Endodermal cell (in vitro differentiated cells): ENCODE measurements around the gene PRKCA. TPM values are rescaled to one million over a fixed set of nuclear protein-coding genes. Genes with fewer than 3 reads are reported as not detected.

Experiments used
- DNase-seq: peaks from one replicate; pipeline ENCODE4 v3.0.0-alpha.2; 2017
- H3K27ac ChIP-seq: 2 replicates; pipeline ENCODE4 v1.5.1; 2013; ENCODE audit warnings: mild to moderate bottlenecking, low read depth, low read length, moderate library complexity
- H3K27me3 ChIP-seq: 2 replicates; pipeline ENCODE4 v1.6.1; 2013; ENCODE audit warnings: mild to moderate bottlenecking, low read length, moderate library complexity; ENCODE audit not compliant: insufficient read depth, control insufficient read depth, poor library complexity, severe bottlenecking
- H3K36me3 ChIP-seq: 2 replicates; pipeline ENCODE4 v1.7.0; 2013; ENCODE audit warnings: mild to moderate bottlenecking, low read length, moderate library complexity; ENCODE audit not compliant: control insufficient read depth, insufficient read depth
- H3K4me1 ChIP-seq: one replicate; pipeline ENCODE4 v1.7.0; 2013; ENCODE audit warnings: low read length; ENCODE audit not compliant: control insufficient read depth, insufficient read depth
- H3K4me3 ChIP-seq: 2 replicates; pipeline ENCODE4 v1.5.1; 2013; ENCODE audit warnings: mild to moderate bottlenecking, low read length, moderate library complexity
- H3K9ac ChIP-seq: 2 replicates; pipeline ENCODE4 v1.6.1; 2013; ENCODE audit warnings: mild to moderate bottlenecking, low read length, moderate library complexity; ENCODE audit not compliant: poor library complexity, severe bottlenecking; ENCODE audit errors: extremely low read depth
- H3K9me3 ChIP-seq: 2 replicates; pipeline ENCODE4 v1.6.1; 2013; ENCODE audit warnings: mild to moderate bottlenecking, low read length, moderate library complexity; ENCODE audit not compliant: control insufficient read depth
- H3K27ac Mint-ChIP-seq: 2 replicates; pipeline ENCODE4 v1.8.0; 2020; ENCODE audit warnings: mixed read lengths
- H3K27me3 Mint-ChIP-seq: 2 replicates; pipeline ENCODE4 v1.8.0; 2021; ENCODE audit warnings: mild to moderate bottlenecking, mixed read lengths; ENCODE audit not compliant: insufficient read depth
- H3K36me3 Mint-ChIP-seq: 2 replicates; pipeline ENCODE4 v1.8.0; 2020; ENCODE audit warnings: low read depth, mixed read lengths
- H3K4me1 Mint-ChIP-seq: 2 replicates; pipeline ENCODE4 v1.8.0; 2020; ENCODE audit warnings: mixed read lengths
- H3K4me3 Mint-ChIP-seq: 2 replicates; pipeline ENCODE4 v1.8.0; 2020; ENCODE audit warnings: mild to moderate bottlenecking, moderate library complexity, mixed read lengths
- H3K9me3 Mint-ChIP-seq: 2 replicates; pipeline ENCODE4 v1.8.0; 2020; ENCODE audit warnings: mild to moderate bottlenecking, mixed read lengths
- CTCF ChIP-seq: fragments of 200-600 bp; sonication (generic); conservative IDR thresholded peaks from 2 replicates; pipeline ENCODE4 v1.5.0; 2021; ENCODE audit warnings: antibody characterized with exemption, mild to moderate bottlenecking
- WGBS, 2 experiments: methylation state at CpG; one replicate each; pipeline versions ENCODE4 v1.1.5 to v1.1.7; 2013; ENCODE audit warnings: missing lambda C conversion rate in 2 of 2, mixed read lengths in 1 of 2; ENCODE audit not compliant: insufficient coverage in 1 of 2, insufficient read length in 1 of 2; 5-methylcytosine and 5-hydroxymethylcytosine counted together
- total RNA-seq, 2 donors: library from RNA; stranded (reverse); fragmentation: NEBNext Ultra II Directional in 1 of 2; extraction: Animal tissue kit (Norgen Biotek cat#: 25700) in 1 of 2; gene quantifications; 2 replicates in 1 of 2; 3 replicates in 1 of 2; pipeline ENCODE4 v1.2.1, GENCODE V29; 2021

PRKCA gene
- total RNA-seq, 2 donors from 2014 or later = 8.7 to 14.6 TPM

- Mint-ChIP-seq H3K36me3 (no peaks in the 10 kb centered on the region), H3K4me1 (peaks cover 32% of the 10 kb centered on the region), H3K27ac (peak overlapping the region; percentile 68), H3K27me3 (no peaks in the 10 kb centered on the region), H3K4me3 (no peak overlapping the region), H3K9me3 (no peaks in the 10 kb centered on the region)
- peak overlapping the region; percentile 59 for H3K4me3 ChIP-seq
- TF ChIP-seq CTCF = peak; percentile 90
- H3K9ac ChIP-seq = no peak overlapping the region
- peaks cover 8% of the 10 kb centered on the region for H3K4me1 ChIP-seq
- H3K27me3 ChIP-seq = no peaks in the 10 kb centered on the region
- H3K36me3 ChIP-seq = no peaks in the 10 kb centered on the region
- WGBS, 2 experiments = 39 to 50% methylated on average over 2 to 3 of the region's 3 CpGs
- DNase-seq = peak; percentile 75
- H3K9me3 ChIP-seq = no peaks in the 10 kb centered on the region
- no peak overlapping the region for H3K27ac ChIP-seq
Measured at GRCh38 chr17:66715745-66716156, 413.3 kb downstream of the PRKCA start.

- Histone ChIP-seq H3K27ac (peak overlapping the region; percentile 12), H3K9me3 (no peaks in the 10 kb centered on the region), H3K9ac (no peak overlapping the region), H3K27me3 (no peaks in the 10 kb centered on the region), H3K4me1 (peaks cover 6% of the 10 kb centered on the region), H3K36me3 (no peaks in the 10 kb centered on the region), H3K4me3 (no peak overlapping the region)
- H3K4me3 Mint-ChIP-seq = no peak overlapping the region
- H3K4me1 Mint-ChIP-seq = peaks cover 30% of the 10 kb centered on the region
- H3K27ac Mint-ChIP-seq = peak overlapping the region; percentile 68
- DNase-seq = peak; percentile 55
- 85 to 93% methylated on average over 11 to 18 of the region's 18 CpGs for WGBS, 2 experiments
- H3K9me3 Mint-ChIP-seq = no peaks in the 10 kb centered on the region
- no peaks in the 10 kb centered on the region for H3K36me3 Mint-ChIP-seq
- no peaks in the 10 kb centered on the region for H3K27me3 Mint-ChIP-seq
- no peak for TF ChIP-seq CTCF
Measured at GRCh38 chr17:66716236-66717026, 414.0 kb downstream of the PRKCA start.

- DNase-seq = peak; percentile 72
- no peaks in the 10 kb centered on the region for H3K36me3 Mint-ChIP-seq
Measured at GRCh38 chr17:66717641-66718058, 415.2 kb downstream of the PRKCA start.

More at GRCh38 chr17:66717641-66718058, 415.2 kb downstream of the PRKCA start:
- Mint-ChIP-seq H3K4me3 (no peak overlapping the region), H3K9me3 (no peaks in the 10 kb centered on the region), H3K27ac (no peak overlapping the region), H3K4me1 (peaks cover 19% of the 10 kb centered on the region), H3K27me3 (no peaks in the 10 kb centered on the region)
- H3K9me3 ChIP-seq = no peaks in the 10 kb centered on the region
- no peak for TF ChIP-seq CTCF
- no peak overlapping the region for H3K27ac ChIP-seq
- H3K36me3 ChIP-seq = no peaks in the 10 kb centered on the region
- no peaks in the 10 kb centered on the region for H3K27me3 ChIP-seq
- H3K9ac ChIP-seq = no peak overlapping the region
- H3K4me1 ChIP-seq = no peaks in the 10 kb centered on the region
- no peak overlapping the region for H3K4me3 ChIP-seq
- WGBS, 2 experiments = 87 to 90% methylated on average over 6 to 9 of the region's 9 CpGs
